ENCODE results near the gene AMMECR1L.

GRCh38 chr2:127873707-127874303, 12.0 kb downstream of the AMMECR1L start:
- peak; percentile 96 for TF ChIP-seq REST (IDR thresholded peaks at IDR 0.05)
- TF ChIP-seq MAX (IDR thresholded peaks at IDR 0.05): no peak
- no peak for TF ChIP-seq CTCF (IDR thresholded peaks at IDR 0.05; ENCODE audit: low read depth, low read length, missing input control)
- TF ChIP-seq YY1 (IDR thresholded peaks at IDR 0.05): no peak
- peak in 1 of 2 donors; percentile 12 for TF ChIP-seq RAD21 (IDR thresholded peaks at IDR 0.05)
- no peak for TF ChIP-seq SP1 (IDR thresholded peaks at IDR 0.05)

Data from liver (tissue), 3 donors.